Type B pancreatic cell (in vitro differentiated cells): Measurements from ENCODE around the gene VGLL1. TPM values are rescaled to one million over a fixed set of nuclear protein-coding genes. Genes with fewer than 3 reads are reported as not detected.

Experiments
- DNase-seq: peaks from one replicate; pipeline ENCODE4 v3.0.0; 2021; ENCODE audit warnings: mixed read lengths; ENCODE audit not compliant: unreplicated experiment; ENCODE audit errors: extremely low spot score
- H3K27ac Mint-ChIP-seq: 2 replicates; pipeline ENCODE4 v1.8.0; 2021; ENCODE audit warnings: mild to moderate bottlenecking, mixed read lengths
- H3K27me3 Mint-ChIP-seq: 2 replicates; pipeline ENCODE4 v1.8.0; 2021; ENCODE audit warnings: mixed read lengths
- H3K36me3 Mint-ChIP-seq: 2 replicates; pipeline ENCODE4 v1.8.0; 2021; ENCODE audit warnings: mixed read lengths
- H3K4me1 Mint-ChIP-seq: one replicate; pipeline ENCODE4 v1.8.0; 2021; ENCODE audit warnings: mixed read lengths; ENCODE audit not compliant: unreplicated experiment
- H3K4me3 Mint-ChIP-seq: 2 replicates; pipeline ENCODE4 v1.8.0; 2021; ENCODE audit warnings: mild to moderate bottlenecking, mixed read lengths
- H3K9me3 Mint-ChIP-seq: 2 replicates; pipeline ENCODE4 v1.8.0; 2021; ENCODE audit warnings: mixed read lengths
- total RNA-seq: library from RNA; stranded (reverse); gene quantifications from 2 replicates; pipeline ENCODE4 v1.2.1, GENCODE V29; 2021; ENCODE audit warnings: low replicate concordance
- TF ChIP-seq, protein P1 (sequence below): fragments of 200-600 bp; sonication (generic); conservative IDR thresholded peaks from 2 replicates; pipeline ENCODE4 v1.5.0; 2021; ENCODE audit warnings: antibody characterized with exemption, mild to moderate bottlenecking

VGLL1 gene
- total RNA-seq, 1 donor from 2014 or later: 22.6 TPM

DNA sequence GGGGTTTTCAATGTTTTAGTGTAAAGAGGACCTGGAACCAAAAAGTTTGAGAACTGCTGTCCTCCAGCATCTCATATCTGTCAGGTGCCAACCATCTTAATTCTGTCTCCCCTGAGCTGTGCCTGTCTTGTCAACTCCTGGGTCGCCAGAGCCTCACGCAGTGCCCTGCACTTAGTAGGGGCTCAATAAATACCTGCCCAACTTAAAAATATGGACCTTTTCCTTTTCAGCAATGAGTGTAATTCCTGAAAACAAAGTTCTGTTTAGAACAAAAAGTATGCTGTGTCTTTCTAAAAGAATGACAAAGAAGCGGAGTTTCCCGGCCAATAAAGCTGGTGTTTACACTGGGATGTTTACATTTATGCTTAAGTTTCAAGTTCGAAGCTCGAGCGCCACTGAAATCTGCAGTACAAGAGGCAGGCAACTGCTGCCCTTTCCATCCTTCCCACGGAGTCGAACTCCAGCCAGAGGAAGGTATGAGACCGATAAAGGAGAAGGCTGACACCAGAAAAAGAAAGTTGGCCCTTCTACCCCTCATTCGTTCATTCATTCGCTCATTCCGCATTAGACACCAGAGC, 35.7 kb upstream of the VGLL1 start:
- TF ChIP-seq, protein P1, sequence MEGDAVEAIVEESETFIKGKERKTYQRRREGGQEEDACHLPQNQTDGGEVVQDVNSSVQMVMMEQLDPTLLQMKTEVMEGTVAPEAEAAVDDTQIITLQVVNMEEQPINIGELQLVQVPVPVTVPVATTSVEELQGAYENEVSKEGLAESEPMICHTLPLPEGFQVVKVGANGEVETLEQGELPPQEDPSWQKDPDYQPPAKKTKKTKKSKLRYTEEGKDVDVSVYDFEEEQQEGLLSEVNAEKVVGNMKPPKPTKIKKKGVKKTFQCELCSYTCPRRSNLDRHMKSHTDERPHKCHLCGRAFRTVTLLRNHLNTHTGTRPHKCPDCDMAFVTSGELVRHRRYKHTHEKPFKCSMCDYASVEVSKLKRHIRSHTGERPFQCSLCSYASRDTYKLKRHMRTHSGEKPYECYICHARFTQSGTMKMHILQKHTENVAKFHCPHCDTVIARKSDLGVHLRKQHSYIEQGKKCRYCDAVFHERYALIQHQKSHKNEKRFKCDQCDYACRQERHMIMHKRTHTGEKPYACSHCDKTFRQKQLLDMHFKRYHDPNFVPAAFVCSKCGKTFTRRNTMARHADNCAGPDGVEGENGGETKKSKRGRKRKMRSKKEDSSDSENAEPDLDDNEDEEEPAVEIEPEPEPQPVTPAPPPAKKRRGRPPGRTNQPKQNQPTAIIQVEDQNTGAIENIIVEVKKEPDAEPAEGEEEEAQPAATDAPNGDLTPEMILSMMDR: no peak
- peak overlapping the region; percentile 99 for H3K27ac Mint-ChIP-seq
- peak overlapping the region; percentile 95 for H3K4me3 Mint-ChIP-seq
- H3K27me3 Mint-ChIP-seq: peaks cover 4% of the 10 kb centered on the region
- peaks cover 3% of the 10 kb centered on the region for H3K36me3 Mint-ChIP-seq
- DNase-seq: no peak
- no peaks in the 10 kb centered on the region for H3K9me3 Mint-ChIP-seq
- H3K4me1 Mint-ChIP-seq: peaks cover 4% of the 10 kb centered on the region

DNA sequence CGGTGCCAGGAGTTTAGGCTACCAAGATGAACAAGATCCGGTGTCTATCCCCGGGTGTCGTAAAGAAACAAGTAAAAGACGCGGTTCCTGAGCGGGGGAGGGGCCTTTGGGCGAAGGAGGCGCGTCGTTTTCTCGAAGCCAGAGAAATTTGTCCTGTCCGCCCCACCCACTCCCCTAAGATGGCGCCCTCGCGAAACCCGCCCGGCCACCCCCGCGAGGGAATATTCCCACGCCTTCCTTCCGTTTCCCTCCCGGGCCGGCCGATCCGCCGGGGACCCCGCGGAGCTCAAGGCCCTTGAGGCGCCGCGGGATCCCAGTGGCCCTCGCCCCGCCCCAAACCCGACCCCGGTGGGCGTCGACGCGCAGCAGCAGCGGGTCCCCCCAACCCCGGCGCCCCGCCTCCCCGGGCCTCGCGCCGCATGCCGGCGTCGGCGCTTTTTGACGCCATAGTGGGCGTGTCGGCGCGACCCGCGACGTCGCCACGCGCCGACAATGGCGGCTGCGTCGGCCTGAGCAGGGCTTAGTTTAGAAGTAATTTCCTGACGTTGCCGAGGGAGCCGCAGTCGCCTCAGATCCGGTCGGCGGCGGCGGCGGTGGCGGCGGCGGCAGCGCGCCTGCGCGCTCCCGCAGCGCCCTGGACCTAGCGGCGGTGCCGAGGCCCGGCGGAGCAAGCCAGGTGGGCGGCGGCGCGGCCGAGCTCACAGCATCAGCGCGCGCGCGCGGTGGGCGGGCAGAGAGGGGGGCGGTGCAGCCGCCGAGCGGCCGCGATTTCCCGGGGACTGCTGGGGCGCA, 35.1 kb upstream of the VGLL1 start:
- Mint-ChIP-seq H3K4me3 (peak overlapping the region; percentile 98), H3K36me3 (peaks cover 3% of the 10 kb centered on the region), H3K4me1 (peaks cover 4% of the 10 kb centered on the region), H3K27me3 (peaks cover 2% of the 10 kb centered on the region), H3K27ac (peak overlapping the region; percentile 99), H3K9me3 (no peaks in the 10 kb centered on the region)
- peak; percentile 81 for DNase-seq
- TF ChIP-seq, protein P1: no peak

- Mint-ChIP-seq H3K9me3 (no peaks in the 10 kb centered on the region), H3K36me3 (peaks cover 3% of the 10 kb centered on the region), H3K4me1 (peaks cover 4% of the 10 kb centered on the region), H3K4me3 (peak within 1 kb of the TSS; percentile 98), H3K27me3 (no peaks in the 10 kb centered on the region), H3K27ac (peak within 1 kb of the TSS; percentile 99)
- DNase-seq: no peak
- TF ChIP-seq, protein P1: no peak
Measured at GRCh38 chrX:136497556-136498052, 34.4 kb upstream of the VGLL1 start, which contains the start of gene HTATSF1. TSS of gene HTATSF1 (plus strand) at chrX:136497592. CDS start at chrX:136497685, 93 bp downstream.

- Mint-ChIP-seq H3K36me3 (no peaks in the 10 kb centered on the region), H3K9me3 (no peaks in the 10 kb centered on the region), H3K4me3 (no peak overlapping the region), H3K4me1 (no peaks in the 10 kb centered on the region), H3K27ac (no peak overlapping the region), H3K27me3 (no peaks in the 10 kb centered on the region)
- no peak for DNase-seq
- TF ChIP-seq, protein P1: no peak
Measured at GRCh38 chrX:136519069-136519468, 12.9 kb upstream of the VGLL1 start.

- H3K4me3 Mint-ChIP-seq: no peak overlapping the region
- H3K9me3 Mint-ChIP-seq: peaks cover 6% of the 10 kb centered on the region
- TF ChIP-seq, protein P1: no peak
- H3K27me3 Mint-ChIP-seq: no peaks in the 10 kb centered on the region
- no peak overlapping the region for H3K27ac Mint-ChIP-seq
- H3K36me3 Mint-ChIP-seq: no peaks in the 10 kb centered on the region
- DNase-seq: no peak
- H3K4me1 Mint-ChIP-seq: no peaks in the 10 kb centered on the region
Measured at GRCh38 chrX:136523770-136524169, 8.2 kb upstream of the VGLL1 start.
